ENCODE data around the gene CFB. TPM values are rescaled to one million over a fixed set of nuclear protein-coding genes. Genes with fewer than 3 reads are reported as not detected.

Gene CFB
- polyA plus RNA-seq, 1 of the 3 experiments (the other 2 are of a cell fraction): 42.1 TPM

DNA sequence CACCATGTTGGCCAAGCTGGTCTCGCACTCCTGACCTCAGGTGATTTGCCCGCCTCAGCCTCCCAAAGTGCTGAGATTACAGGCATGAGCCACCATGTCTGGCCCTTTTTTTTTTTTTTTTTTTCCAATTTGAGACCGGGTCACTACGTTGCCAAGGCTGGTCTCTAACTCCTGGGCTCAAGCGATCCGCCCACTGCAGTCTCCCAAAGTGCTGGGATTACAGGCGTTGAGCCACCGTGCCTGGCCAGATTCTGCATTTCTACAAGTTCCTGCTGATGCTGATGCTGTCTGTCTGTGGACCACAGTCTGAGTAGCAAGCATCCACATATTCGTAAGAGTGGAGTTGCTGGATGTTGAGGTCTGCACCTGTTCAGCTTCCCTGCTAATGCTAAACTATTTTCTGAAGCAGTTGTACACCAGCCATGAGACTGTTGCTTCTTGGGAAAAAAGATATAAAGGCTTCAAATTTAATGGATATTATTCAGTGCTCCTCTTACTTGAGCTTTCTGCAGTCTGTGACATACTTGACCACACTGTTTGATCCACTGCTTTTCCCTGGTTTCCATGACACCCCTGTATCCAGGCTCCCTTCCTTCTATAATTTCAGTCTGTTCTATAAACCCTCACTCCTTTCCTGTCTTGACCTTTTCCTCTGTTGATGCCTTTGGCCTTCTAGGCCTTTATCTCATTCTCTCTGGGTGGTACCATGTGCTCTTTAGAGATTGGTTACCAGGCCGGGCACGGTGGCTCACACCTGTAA, 33.9 kb upstream of the CFB start (continued):
- TF ChIP-seq, protein P1, sequence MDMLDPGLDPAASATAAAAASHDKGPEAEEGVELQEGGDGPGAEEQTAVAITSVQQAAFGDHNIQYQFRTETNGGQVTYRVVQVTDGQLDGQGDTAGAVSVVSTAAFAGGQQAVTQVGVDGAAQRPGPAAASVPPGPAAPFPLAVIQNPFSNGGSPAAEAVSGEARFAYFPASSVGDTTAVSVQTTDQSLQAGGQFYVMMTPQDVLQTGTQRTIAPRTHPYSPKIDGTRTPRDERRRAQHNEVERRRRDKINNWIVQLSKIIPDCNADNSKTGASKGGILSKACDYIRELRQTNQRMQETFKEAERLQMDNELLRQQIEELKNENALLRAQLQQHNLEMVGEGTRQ (IDR thresholded peaks at IDR 0.05; ENCODE audit: borderline replicate concordance, low read depth, low read length): no peak
- no peak for TF ChIP-seq RXRA (IDR thresholded peaks at IDR 0.05; ENCODE audit: borderline replicate concordance, low read depth)
- TF ChIP-seq GABPA (IDR thresholded peaks at IDR 0.05; ENCODE audit: low read depth): no peak
- no peak for TF ChIP-seq EP300 (IDR thresholded peaks at IDR 0.05; ENCODE audit: borderline replicate concordance in 1 of 2, low read depth in 1 of 2, low read length in 1 of 2)
- TF ChIP-seq, protein P2, sequence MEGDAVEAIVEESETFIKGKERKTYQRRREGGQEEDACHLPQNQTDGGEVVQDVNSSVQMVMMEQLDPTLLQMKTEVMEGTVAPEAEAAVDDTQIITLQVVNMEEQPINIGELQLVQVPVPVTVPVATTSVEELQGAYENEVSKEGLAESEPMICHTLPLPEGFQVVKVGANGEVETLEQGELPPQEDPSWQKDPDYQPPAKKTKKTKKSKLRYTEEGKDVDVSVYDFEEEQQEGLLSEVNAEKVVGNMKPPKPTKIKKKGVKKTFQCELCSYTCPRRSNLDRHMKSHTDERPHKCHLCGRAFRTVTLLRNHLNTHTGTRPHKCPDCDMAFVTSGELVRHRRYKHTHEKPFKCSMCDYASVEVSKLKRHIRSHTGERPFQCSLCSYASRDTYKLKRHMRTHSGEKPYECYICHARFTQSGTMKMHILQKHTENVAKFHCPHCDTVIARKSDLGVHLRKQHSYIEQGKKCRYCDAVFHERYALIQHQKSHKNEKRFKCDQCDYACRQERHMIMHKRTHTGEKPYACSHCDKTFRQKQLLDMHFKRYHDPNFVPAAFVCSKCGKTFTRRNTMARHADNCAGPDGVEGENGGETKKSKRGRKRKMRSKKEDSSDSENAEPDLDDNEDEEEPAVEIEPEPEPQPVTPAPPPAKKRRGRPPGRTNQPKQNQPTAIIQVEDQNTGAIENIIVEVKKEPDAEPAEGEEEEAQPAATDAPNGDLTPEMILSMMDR (IDR thresholded peaks at IDR 0.05): no peak
- no peak for TF ChIP-seq TAF1 (IDR thresholded peaks at IDR 0.05; ENCODE audit: borderline replicate concordance, low read depth, low read length)
- no peak for TF ChIP-seq FOXM1 (IDR thresholded peaks at IDR 0.05; ENCODE audit: low read depth)
- no peak for TF ChIP-seq YY1 (IDR thresholded peaks at IDR 0.05; ENCODE audit: low read depth)
- TF ChIP-seq, protein P3, sequence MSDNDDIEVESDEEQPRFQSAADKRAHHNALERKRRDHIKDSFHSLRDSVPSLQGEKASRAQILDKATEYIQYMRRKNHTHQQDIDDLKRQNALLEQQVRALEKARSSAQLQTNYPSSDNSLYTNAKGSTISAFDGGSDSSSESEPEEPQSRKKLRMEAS (IDR thresholded peaks at IDR 0.05; ENCODE audit: low read depth): no peak
- TF ChIP-seq RFX5 (IDR thresholded peaks at IDR 0.05; ENCODE audit: low read length): no peak

DNA sequence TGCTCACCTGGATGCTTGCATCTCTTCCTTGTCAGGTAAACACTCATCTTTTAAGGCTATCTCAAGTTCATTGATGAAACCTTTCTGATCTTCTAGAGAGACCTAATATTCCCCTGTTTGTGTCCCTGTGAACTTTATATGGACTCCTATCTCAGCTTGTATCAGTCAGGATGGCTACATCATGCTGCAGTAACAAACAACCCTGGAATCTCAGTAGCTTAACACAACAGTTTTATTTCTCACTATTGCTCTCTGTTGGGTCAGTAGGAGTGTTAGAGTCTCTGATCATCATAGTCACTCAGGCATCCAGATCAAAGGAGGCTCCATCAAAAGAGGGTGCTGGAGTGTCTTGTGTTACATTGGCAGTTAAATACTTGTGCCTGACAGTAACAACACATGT, 30.5 kb upstream of the CFB start:
- Histone ChIP-seq H3K27me3 (ENCODE audit: insufficient read depth) (no peaks in the 10 kb centered on the region), H3K36me3 (replicated peaks in 1 of 2; ENCODE audit: control insufficient read depth in 1 of 2, insufficient read depth in 2 of 2, low read length in 1 of 2) (no peaks in the 10 kb centered on the region), H3K9ac (no peak overlapping the region), H3K9me2 (no peaks in the 10 kb centered on the region), H3K4me2 (no peak overlapping the region), H2AFZ (ENCODE audit: low read depth) (no peak overlapping the region), H3K4me1 (ENCODE audit: control insufficient read depth in 1 of 2, insufficient read depth in 2 of 2, low read depth in 1 of 2, low read length in 1 of 2) (0 out of 4 replicates have a peak, but pooled peaks cover 0 to under 1% of the 10 kb centered on the region in 2 experiments), H3K9me3 (no peaks in the 10 kb centered on the region), H3K79me2 (ENCODE audit: insufficient read depth) (no peaks in the 10 kb centered on the region), H3K27ac (ENCODE audit: low read depth in 2 of 2, low read length in 1 of 2) (no peak overlapping the region), H4K20me1 (ENCODE audit: insufficient read depth) (no peaks in the 10 kb centered on the region), H3K4me3 (ENCODE audit: low read depth in 2 of 2, low read length in 1 of 2) (no peak overlapping the region), H3F3A (replicated peaks; ENCODE audit: insufficient read depth) (peaks cover 13% of the 10 kb centered on the region)
- ChIA-PET POLR2A (no interaction called here), CTCF (interaction anchor here (1.6 kb wide), 1 partner anchor 13 kb away, joined by 3 read pairs; the partner anchor contains the start of gene ZBTB12)
- no peak for DNase-seq
- TF ChIP-seq EP300 (IDR thresholded peaks at IDR 0.05; ENCODE audit: borderline replicate concordance in 1 of 2, low read depth in 1 of 2, low read length in 1 of 2) (no peak), FOSL2 (IDR thresholded peaks at IDR 0.05; ENCODE audit: borderline replicate concordance, low read depth) (no peak), FOXJ3 (CRISPR knock-in tag; IDR thresholded peaks at IDR 0.05) (no peak), ELF1 (IDR thresholded peaks at IDR 0.05) (no peak), RAD21 (IDR thresholded peaks at IDR 0.05; ENCODE audit: low read length) (no peak), MEF2A (IDR thresholded peaks at IDR 0.05; ENCODE audit: borderline replicate concordance, low read depth) (no peak), SIN3A (IDR thresholded peaks at IDR 0.05; ENCODE audit: borderline replicate concordance, low read depth, low read length) (no peak), POLR2AphosphoS5 (IDR thresholded peaks at IDR 0.05; ENCODE audit: low read depth, low read length) (no peak), FOXM1 (IDR thresholded peaks at IDR 0.05; ENCODE audit: low read depth) (no peak), NRF1 (IDR thresholded peaks at IDR 0.05; ENCODE audit: low read depth, low read length) (no peak), CHD2 (IDR thresholded peaks at IDR 0.05; ENCODE audit: low read length, partially characterized antibody) (no peak), RCOR1 (IDR thresholded peaks at IDR 0.05; ENCODE audit: low read length) (no peak), GATA2 (CRISPR knock-in tag; IDR thresholded peaks at IDR 0.05) (no peak), GABPA (IDR thresholded peaks at IDR 0.05; ENCODE audit: low read depth) (no peak), TAF1 (IDR thresholded peaks at IDR 0.05; ENCODE audit: borderline replicate concordance, low read depth, low read length) (no peak)
- TF ChIP-seq, protein P4, sequence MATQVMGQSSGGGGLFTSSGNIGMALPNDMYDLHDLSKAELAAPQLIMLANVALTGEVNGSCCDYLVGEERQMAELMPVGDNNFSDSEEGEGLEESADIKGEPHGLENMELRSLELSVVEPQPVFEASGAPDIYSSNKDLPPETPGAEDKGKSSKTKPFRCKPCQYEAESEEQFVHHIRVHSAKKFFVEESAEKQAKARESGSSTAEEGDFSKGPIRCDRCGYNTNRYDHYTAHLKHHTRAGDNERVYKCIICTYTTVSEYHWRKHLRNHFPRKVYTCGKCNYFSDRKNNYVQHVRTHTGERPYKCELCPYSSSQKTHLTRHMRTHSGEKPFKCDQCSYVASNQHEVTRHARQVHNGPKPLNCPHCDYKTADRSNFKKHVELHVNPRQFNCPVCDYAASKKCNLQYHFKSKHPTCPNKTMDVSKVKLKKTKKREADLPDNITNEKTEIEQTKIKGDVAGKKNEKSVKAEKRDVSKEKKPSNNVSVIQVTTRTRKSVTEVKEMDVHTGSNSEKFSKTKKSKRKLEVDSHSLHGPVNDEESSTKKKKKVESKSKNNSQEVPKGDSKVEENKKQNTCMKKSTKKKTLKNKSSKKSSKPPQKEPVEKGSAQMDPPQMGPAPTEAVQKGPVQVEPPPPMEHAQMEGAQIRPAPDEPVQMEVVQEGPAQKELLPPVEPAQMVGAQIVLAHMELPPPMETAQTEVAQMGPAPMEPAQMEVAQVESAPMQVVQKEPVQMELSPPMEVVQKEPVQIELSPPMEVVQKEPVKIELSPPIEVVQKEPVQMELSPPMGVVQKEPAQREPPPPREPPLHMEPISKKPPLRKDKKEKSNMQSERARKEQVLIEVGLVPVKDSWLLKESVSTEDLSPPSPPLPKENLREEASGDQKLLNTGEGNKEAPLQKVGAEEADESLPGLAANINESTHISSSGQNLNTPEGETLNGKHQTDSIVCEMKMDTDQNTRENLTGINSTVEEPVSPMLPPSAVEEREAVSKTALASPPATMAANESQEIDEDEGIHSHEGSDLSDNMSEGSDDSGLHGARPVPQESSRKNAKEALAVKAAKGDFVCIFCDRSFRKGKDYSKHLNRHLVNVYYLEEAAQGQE (IDR thresholded peaks at IDR 0.05; ENCODE audit: low read depth, low read length): no peak
- TF ChIP-seq, protein P5, sequence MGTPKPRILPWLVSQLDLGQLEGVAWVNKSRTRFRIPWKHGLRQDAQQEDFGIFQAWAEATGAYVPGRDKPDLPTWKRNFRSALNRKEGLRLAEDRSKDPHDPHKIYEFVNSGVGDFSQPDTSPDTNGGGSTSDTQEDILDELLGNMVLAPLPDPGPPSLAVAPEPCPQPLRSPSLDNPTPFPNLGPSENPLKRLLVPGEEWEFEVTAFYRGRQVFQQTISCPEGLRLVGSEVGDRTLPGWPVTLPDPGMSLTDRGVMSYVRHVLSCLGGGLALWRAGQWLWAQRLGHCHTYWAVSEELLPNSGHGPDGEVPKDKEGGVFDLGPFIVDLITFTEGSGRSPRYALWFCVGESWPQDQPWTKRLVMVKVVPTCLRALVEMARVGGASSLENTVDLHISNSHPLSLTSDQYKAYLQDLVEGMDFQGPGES (IDR thresholded peaks at IDR 0.05; ENCODE audit: low read depth, low read length): no peak
